NCI-H345 treated with DMSO at 0.1 percent for 48 hours (cell line): ENCODE results near the gene PSMD8.
"Not testable (repeated sequence)": the region's sequence is repeated elsewhere in the genome, so short reads cannot be mapped to it uniquely, and the experiment has no call there.

ENCODE experiments used
- DNase-seq: peaks from one replicate; lab custom pipeline; 2025; ENCODE audit not compliant: unreplicated experiment; lab: John Stamatoyannopoulos, UW

PSMD8 gene

DNA sequence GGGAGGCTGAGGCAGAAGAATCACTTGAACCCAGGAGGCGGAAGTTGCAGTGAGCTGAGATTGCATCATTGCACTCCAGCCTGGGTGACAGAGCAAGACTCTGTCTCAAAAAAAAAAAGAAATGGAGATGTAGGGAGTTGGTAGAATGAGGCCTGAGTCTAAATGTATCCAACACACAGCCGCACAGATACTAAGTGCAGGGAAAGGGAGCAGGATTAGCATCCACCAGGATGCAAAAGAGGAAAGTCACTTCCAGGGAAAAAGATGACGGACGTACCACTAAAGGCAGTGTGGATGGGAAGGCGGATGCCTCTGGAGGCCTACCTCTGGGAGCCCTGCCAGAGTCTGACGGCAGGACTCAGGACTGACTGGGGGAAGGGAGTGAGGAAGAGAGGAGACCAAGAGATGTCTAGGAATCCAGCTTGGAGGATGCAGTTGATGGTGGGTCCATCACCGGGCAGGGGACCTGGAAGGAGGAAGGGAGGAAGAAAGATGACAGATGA is 35.3 kb downstream of the PSMD8 start:
- no peak for DNase-seq

DNA sequence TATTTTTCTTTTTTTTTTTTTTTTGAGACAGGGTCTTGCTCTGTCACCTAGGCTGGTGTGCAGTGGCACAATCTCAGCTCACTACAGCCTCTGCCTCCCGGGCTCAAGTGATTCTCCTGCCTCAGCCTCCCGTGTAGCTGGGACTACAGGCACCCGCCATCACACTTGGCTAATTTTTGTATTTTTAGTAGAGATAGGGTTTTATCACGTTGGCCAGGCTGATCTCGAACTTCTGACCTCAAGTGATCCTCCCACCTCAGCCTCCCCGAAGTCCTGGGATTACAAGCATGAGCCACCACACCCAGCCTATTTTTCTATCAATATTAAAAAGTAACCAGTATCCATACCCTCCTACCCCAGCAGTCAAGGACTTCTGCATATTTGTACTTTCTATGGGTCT is 36.0 kb downstream of the PSMD8 start:
- DNase-seq: not testable (repeated sequence)

GRCh38 chr19:38411041-38411712 is 36.8 kb downstream of the PSMD8 start:
- DNase-seq: no peak

- DNase-seq: not testable (repeated sequence)
Measured at GRCh38 chr19:38411898-38412297, 37.5 kb downstream of the PSMD8 start.

DNA sequence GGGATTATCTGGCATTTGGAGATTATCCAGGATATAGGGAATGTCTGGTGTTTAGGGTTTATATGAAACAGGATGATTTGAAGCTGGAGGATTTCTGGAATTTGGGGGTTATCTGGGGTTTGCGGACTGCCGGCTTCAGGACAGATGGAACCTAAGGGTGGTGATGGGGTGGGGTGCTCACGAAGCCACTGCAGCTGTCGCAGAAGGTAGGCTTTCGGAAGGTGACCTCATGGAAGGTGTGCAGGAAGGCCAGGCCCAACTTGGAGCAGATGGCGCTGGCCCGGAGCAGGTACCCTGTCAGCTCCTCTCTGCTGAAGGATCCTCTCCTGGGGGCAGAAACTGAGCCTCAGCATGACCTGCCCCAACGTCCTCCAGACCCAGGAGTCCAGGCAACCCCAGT is 38.1 kb downstream of the PSMD8 start:
- no peak for DNase-seq

- DNase-seq: no peak
Measured at GRCh38 chr19:38412961-38413360, 38.6 kb downstream of the PSMD8 start.

GRCh38 chr19:38413416-38413815 is 39.0 kb downstream of the PSMD8 start:
- DNase-seq: no peak

GRCh38 chr19:38417146-38417543 is 42.8 kb downstream of the PSMD8 start:
- no peak for DNase-seq

GRCh38 chr19:38417544-38418506 is 43.5 kb downstream of the PSMD8 start:
- peak; percentile 54 for DNase-seq

GRCh38 chr19:38420935-38421334 is 46.6 kb downstream of the PSMD8 start:
- DNase-seq: no peak

- no peak for DNase-seq
Measured at GRCh38 chr19:38421856-38422255, 47.5 kb downstream of the PSMD8 start.

GRCh38 chr19:38422438-38422837 is 48.1 kb downstream of the PSMD8 start:
- DNase-seq: no peak

GRCh38 chr19:38424272-38424671 is 49.9 kb downstream of the PSMD8 start:
- DNase-seq: no peak

DNA sequence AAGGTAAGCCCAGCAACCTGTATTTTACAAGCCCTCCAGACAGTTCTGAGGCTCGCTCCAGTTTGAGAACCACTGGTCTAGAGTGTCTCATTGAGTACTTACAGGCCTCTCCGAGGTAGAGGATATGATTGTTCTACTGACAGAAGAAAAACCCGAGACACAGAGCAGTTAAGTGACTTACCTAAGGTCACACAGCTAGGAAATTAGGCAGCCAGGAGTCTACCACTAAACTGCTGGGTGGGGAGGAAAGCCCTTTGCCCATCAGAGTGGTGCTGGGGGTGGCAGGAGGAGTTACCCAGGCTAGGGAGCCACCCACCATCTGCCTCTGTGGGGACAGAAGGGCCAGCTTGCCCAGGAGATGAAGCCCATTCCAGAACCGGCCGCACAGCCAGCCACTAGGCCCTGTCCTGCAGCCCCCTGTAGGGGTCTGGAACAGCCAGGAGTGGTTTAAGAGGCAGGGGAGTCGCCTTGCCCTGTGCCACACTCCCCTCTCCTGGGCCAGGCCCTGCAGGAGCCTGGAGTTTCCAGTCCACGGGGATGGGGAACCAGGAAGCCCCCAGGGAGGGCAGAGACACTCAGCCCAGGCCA is 50.9 kb downstream of the PSMD8 start:
- no peak for DNase-seq

GRCh38 chr19:38425810-38426466 is 51.6 kb downstream of the PSMD8 start, which contains the start of gene RASGRP4:
RASGRP4 (minus strand) TSS chr19:38426219; CDS start chr19:38426091, 128 bp downstream.
- DNase-seq: no peak

GRCh38 chr19:38427035-38427677 is 52.8 kb downstream of the PSMD8 start:
- not testable (repeated sequence) for DNase-seq

- no peak for DNase-seq
Measured at GRCh38 chr19:38429055-38429810, 54.9 kb downstream of the PSMD8 start.

DNA sequence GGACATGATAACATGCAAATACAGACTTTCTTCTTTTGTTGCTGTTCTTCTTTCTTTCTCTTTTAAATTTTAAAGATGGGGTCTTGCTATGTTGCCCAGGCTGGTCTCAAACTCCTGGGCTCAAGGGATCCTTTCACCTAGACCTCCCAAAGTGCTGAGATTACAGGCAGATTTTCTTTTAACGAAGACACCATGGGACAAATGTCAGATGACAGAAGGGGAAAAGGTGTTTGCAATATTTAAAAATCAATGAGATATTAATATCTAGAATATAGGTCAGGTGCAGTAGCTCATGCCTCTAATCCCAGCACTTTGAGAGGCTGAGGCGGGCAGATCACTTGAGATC is 55.4 kb downstream of the PSMD8 start:
- no peak for DNase-seq

DNA sequence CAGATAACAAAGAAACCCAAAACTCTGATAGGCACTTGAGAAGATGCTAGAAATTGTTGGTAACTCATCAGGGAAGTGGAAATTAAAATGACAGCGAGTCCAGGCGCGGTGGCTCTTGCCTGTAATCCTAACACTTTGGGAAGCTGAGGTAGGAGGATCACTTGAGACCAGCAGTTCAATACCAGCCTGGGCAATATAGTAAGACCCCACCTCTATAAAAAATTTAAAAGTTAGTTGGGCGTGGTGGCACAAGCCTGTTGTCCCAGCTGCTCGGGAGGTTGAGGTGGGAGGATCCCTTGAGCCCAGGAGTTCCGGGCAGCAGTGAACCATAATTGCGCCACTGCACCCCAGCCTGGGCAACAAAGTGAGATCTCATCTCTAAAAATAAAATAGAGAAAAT is 56.6 kb downstream of the PSMD8 start:
- no peak for DNase-seq

- no peak for DNase-seq
Measured at GRCh38 chr19:38433268-38433733, 58.9 kb downstream of the PSMD8 start, which contains the start of gene RYR1. RYR1 (plus strand) TSS chr19:38433691; CDS start chr19:38433830, 139 bp downstream.
